Stimulated activated naive B cell treated with anti-CD40 and anti-IgM and Interleukin-4, amounts not matched to agents 10 μg/mL and 1 μg/mL and 100 μg/mL, for 72 hours (primary cell): ENCODE data around the gene NRXN3.

Source experiments
- ATAC-seq, 2 donors: fragments of 150-1000 bp; cut with Tn5 transposase; replicated peaks; 2 replicates each; pipeline ENCODE4 v1.10.0; 2021; ENCODE audit warnings: moderate library complexity in 1 of 2
- DNase-seq: peaks from one replicate; pipeline ENCODE4 v3.0.0; 2021
- H3K27ac Mint-ChIP-seq: one replicate; pipeline ENCODE4 v1.8.0; 2022; ENCODE audit warnings: mild to moderate bottlenecking, mixed read lengths
- H3K27me3 Mint-ChIP-seq, 2 donors: one replicate each; pipeline ENCODE4 v1.8.0; 2022; ENCODE audit warnings: mixed read lengths in 2 of 2
- H3K36me3 Mint-ChIP-seq, 2 donors: one replicate each; pipeline ENCODE4 v1.8.0; 2022; ENCODE audit warnings: mixed read lengths in 2 of 2, mild to moderate bottlenecking in 1 of 2
- H3K4me1 Mint-ChIP-seq, 2 donors: one replicate each; pipeline ENCODE4 v1.8.0; 2022; ENCODE audit warnings: mixed read lengths in 2 of 2, mild to moderate bottlenecking in 1 of 2
- H3K4me3 Mint-ChIP-seq, 2 donors: one replicate each; pipeline ENCODE4 v1.8.0; 2022; ENCODE audit warnings: mild to moderate bottlenecking in 2 of 2, mixed read lengths in 2 of 2, moderate library complexity in 1 of 2
- H3K9me3 Mint-ChIP-seq, 2 donors: one replicate each; pipeline ENCODE4 v1.8.0; 2022; ENCODE audit warnings: mixed read lengths in 2 of 2, mild to moderate bottlenecking in 1 of 2

Gene NRXN3

GRCh38 chr14:79493081-79493645, 1323.0 kb downstream of the NRXN3 start:
- Mint-ChIP-seq H3K4me1 (no peaks in the 10 kb centered on the region), H3K27ac (no peak overlapping the region), H3K36me3 (no peaks in the 10 kb centered on the region), H3K9me3 (peaks cover 0 to 11% of the 10 kb centered on the region in 2 donors), H3K4me3 (no peak overlapping the region), H3K27me3 (no peaks in the 10 kb centered on the region)
- DNase-seq = no peak
- ATAC-seq = no peak

GRCh38 chr14:79496701-79497100, 1326.5 kb downstream of the NRXN3 start:
- Mint-ChIP-seq H3K36me3 (no peaks in the 10 kb centered on the region), H3K27me3 (no peaks in the 10 kb centered on the region), H3K4me1 (no peaks in the 10 kb centered on the region), H3K27ac (no peak overlapping the region), H3K9me3 (peaks cover 0 to 8% of the 10 kb centered on the region in 2 donors), H3K4me3 (no peak overlapping the region)
- no peak for ATAC-seq
- DNase-seq = no peak

- H3K27ac Mint-ChIP-seq = no peak overlapping the region
- H3K4me1 Mint-ChIP-seq = no peaks in the 10 kb centered on the region
- DNase-seq = no peak
- H3K4me3 Mint-ChIP-seq = no peak overlapping the region
- ATAC-seq = no peak
- no peaks in the 10 kb centered on the region for H3K36me3 Mint-ChIP-seq
- no peaks in the 10 kb centered on the region for H3K27me3 Mint-ChIP-seq
- peaks cover 0 to 7% of the 10 kb centered on the region in 2 donors for H3K9me3 Mint-ChIP-seq
These were observed 1330.3 kb downstream of the NRXN3 start for GRCh38 chr14:79500489-79500888.

- no peaks in the 10 kb centered on the region for H3K27me3 Mint-ChIP-seq
- no peak for ATAC-seq
- no peaks in the 10 kb centered on the region for H3K4me1 Mint-ChIP-seq
- no peaks in the 10 kb centered on the region for H3K36me3 Mint-ChIP-seq
- H3K9me3 Mint-ChIP-seq = peaks cover 0 to 6% of the 10 kb centered on the region in 2 donors
- H3K4me3 Mint-ChIP-seq = no peak overlapping the region
- no peak for DNase-seq
- H3K27ac Mint-ChIP-seq = no peak overlapping the region
These were observed 1332.1 kb downstream of the NRXN3 start for GRCh38 chr14:79502136-79502750.

- no peaks in the 10 kb centered on the region for H3K27me3 Mint-ChIP-seq
- DNase-seq = no peak
- ATAC-seq = no peak
These were observed 1332.6 kb downstream of the NRXN3 start for GRCh38 chr14:79502751-79503148.

GRCh38 chr14:79510659-79511058, 1340.5 kb downstream of the NRXN3 start:
- DNase-seq = no peak
- Mint-ChIP-seq H3K4me1 (no peaks in the 10 kb centered on the region), H3K4me3 (no peak overlapping the region)

More at GRCh38 chr14:79502751-79503148, 1332.6 kb downstream of the NRXN3 start:
- peaks cover 0 to 5% of the 10 kb centered on the region in 2 donors for H3K9me3 Mint-ChIP-seq
- H3K27ac Mint-ChIP-seq = no peak overlapping the region
- no peaks in the 10 kb centered on the region for H3K36me3 Mint-ChIP-seq
- no peak overlapping the region for H3K4me3 Mint-ChIP-seq
- H3K4me1 Mint-ChIP-seq = no peaks in the 10 kb centered on the region

GRCh38 chr14:79511146-79511545, 1341.0 kb downstream of the NRXN3 start:
- no peak for DNase-seq
- ATAC-seq = no peak
- H3K27me3 Mint-ChIP-seq = no peaks in the 10 kb centered on the region
- no peak overlapping the region for H3K27ac Mint-ChIP-seq
- no peaks in the 10 kb centered on the region for H3K4me1 Mint-ChIP-seq
- peaks cover 1 to 4% of the 10 kb centered on the region in 2 donors for H3K9me3 Mint-ChIP-seq
- H3K4me3 Mint-ChIP-seq = no peak overlapping the region
- H3K36me3 Mint-ChIP-seq = no peaks in the 10 kb centered on the region

More at GRCh38 chr14:79510659-79511058, 1340.5 kb downstream of the NRXN3 start:
- no peaks in the 10 kb centered on the region for H3K27me3 Mint-ChIP-seq
- no peak for ATAC-seq
- no peaks in the 10 kb centered on the region for H3K36me3 Mint-ChIP-seq
- H3K9me3 Mint-ChIP-seq = peaks cover 1 to 4% of the 10 kb centered on the region in 2 donors
- no peak overlapping the region for H3K27ac Mint-ChIP-seq

GRCh38 chr14:79513446-79513845, 1343.3 kb downstream of the NRXN3 start:
- no peak for DNase-seq
- no peak overlapping the region for H3K27ac Mint-ChIP-seq
- H3K9me3 Mint-ChIP-seq = peaks cover 1 to 4% of the 10 kb centered on the region in 2 donors
- no peak for ATAC-seq
- no peaks in the 10 kb centered on the region for H3K4me1 Mint-ChIP-seq
- H3K27me3 Mint-ChIP-seq = no peaks in the 10 kb centered on the region
- no peaks in the 10 kb centered on the region for H3K36me3 Mint-ChIP-seq
- H3K4me3 Mint-ChIP-seq = no peak overlapping the region

- peaks cover 1 to 4% of the 10 kb centered on the region in 2 donors for H3K9me3 Mint-ChIP-seq
- no peaks in the 10 kb centered on the region for H3K27me3 Mint-ChIP-seq
- no peaks in the 10 kb centered on the region for H3K36me3 Mint-ChIP-seq
- no peak overlapping the region for H3K4me3 Mint-ChIP-seq
- H3K4me1 Mint-ChIP-seq = no peaks in the 10 kb centered on the region
- DNase-seq (no peak), ATAC-seq (no peak)
- no peak overlapping the region for H3K27ac Mint-ChIP-seq
These were observed 1344.5 kb downstream of the NRXN3 start for GRCh38 chr14:79514700-79515099.

- Mint-ChIP-seq H3K9me3 (peaks cover under 1 to 2% of the 10 kb centered on the region in 2 donors), H3K27me3 (no peaks in the 10 kb centered on the region), H3K36me3 (no peaks in the 10 kb centered on the region), H3K4me1 (no peaks in the 10 kb centered on the region), H3K27ac (no peak overlapping the region), H3K4me3 (no peak overlapping the region)
- DNase-seq (no peak), ATAC-seq (no peak)
These were observed 1345.0 kb downstream of the NRXN3 start for GRCh38 chr14:79515158-79515557.

- H3K27me3 Mint-ChIP-seq = no peaks in the 10 kb centered on the region
- H3K9me3 Mint-ChIP-seq = peaks cover 0 to 2% of the 10 kb centered on the region in 2 donors
These were observed 1345.8 kb downstream of the NRXN3 start for GRCh38 chr14:79516009-79516408.

GRCh38 chr14:79525416-79525815, 1355.2 kb downstream of the NRXN3 start:
- no peaks in the 10 kb centered on the region for H3K27me3 Mint-ChIP-seq
- no peak overlapping the region for H3K27ac Mint-ChIP-seq
- H3K36me3 Mint-ChIP-seq = no peaks in the 10 kb centered on the region
- H3K4me1 Mint-ChIP-seq = no peaks in the 10 kb centered on the region
- no peak overlapping the region for H3K4me3 Mint-ChIP-seq
- DNase-seq = no peak
- peaks cover 6% of the 10 kb centered on the region in 2 donors for H3K9me3 Mint-ChIP-seq
- no peak for ATAC-seq

More at GRCh38 chr14:79516009-79516408, 1345.8 kb downstream of the NRXN3 start:
- H3K27ac Mint-ChIP-seq = no peak overlapping the region
- no peaks in the 10 kb centered on the region for H3K4me1 Mint-ChIP-seq
- H3K4me3 Mint-ChIP-seq = no peak overlapping the region
- H3K36me3 Mint-ChIP-seq = no peaks in the 10 kb centered on the region
- DNase-seq (no peak), ATAC-seq (no peak)

- H3K4me3 Mint-ChIP-seq = no peak overlapping the region
- DNase-seq (no peak), ATAC-seq (no peak)
- no peaks in the 10 kb centered on the region for H3K36me3 Mint-ChIP-seq
- no peak overlapping the region for H3K27ac Mint-ChIP-seq
- no peaks in the 10 kb centered on the region for H3K27me3 Mint-ChIP-seq
- no peaks in the 10 kb centered on the region for H3K4me1 Mint-ChIP-seq
- H3K9me3 Mint-ChIP-seq = no peaks in the 10 kb centered on the region
These were observed 1358.7 kb downstream of the NRXN3 start for GRCh38 chr14:79528828-79529416.

GRCh38 chr14:79530555-79530954, 1360.4 kb downstream of the NRXN3 start:
- DNase-seq (no peak), ATAC-seq (no peak)
- Mint-ChIP-seq H3K36me3 (no peaks in the 10 kb centered on the region), H3K4me3 (no peak overlapping the region), H3K9me3 (no peaks in the 10 kb centered on the region), H3K27me3 (no peaks in the 10 kb centered on the region), H3K4me1 (no peaks in the 10 kb centered on the region), H3K27ac (no peak overlapping the region)

- ATAC-seq = no peak
- H3K36me3 Mint-ChIP-seq = no peaks in the 10 kb centered on the region
- H3K4me1 Mint-ChIP-seq = no peaks in the 10 kb centered on the region
- no peaks in the 10 kb centered on the region for H3K27me3 Mint-ChIP-seq
- DNase-seq = no peak
- no peak overlapping the region for H3K4me3 Mint-ChIP-seq
- H3K27ac Mint-ChIP-seq = no peak overlapping the region
- peaks cover 3 to 6% of the 10 kb centered on the region in 2 donors for H3K9me3 Mint-ChIP-seq
These were observed 1364.7 kb downstream of the NRXN3 start for GRCh38 chr14:79534703-79535353.
